Fibroblast of pulmonary artery (primary cell): Measurements from ENCODE around the gene MTMR3.

Experiments
- DNase-seq: peaks from one replicate; pipeline ENCODE4 v3.0.0-alpha.2; 2010; ENCODE audit warnings: low read depth
- H3K4me3 ChIP-seq: replicated peaks from 2 replicates; pipeline ENCODE4 v1.5.1; 2011; ENCODE audit warnings: low read depth, mild to moderate bottlenecking, control low read depth, low read length, moderate library complexity
- TF ChIP-seq, protein P1 (sequence below): IDR thresholded peaks from 2 replicates; pipeline ENCODE4 v1.5.1; 2011; ENCODE audit warnings: mild to moderate bottlenecking, control low read depth, low read length, inconsistent platforms; ENCODE audit errors: missing control alignments

The MTMR3 gene

DNA sequence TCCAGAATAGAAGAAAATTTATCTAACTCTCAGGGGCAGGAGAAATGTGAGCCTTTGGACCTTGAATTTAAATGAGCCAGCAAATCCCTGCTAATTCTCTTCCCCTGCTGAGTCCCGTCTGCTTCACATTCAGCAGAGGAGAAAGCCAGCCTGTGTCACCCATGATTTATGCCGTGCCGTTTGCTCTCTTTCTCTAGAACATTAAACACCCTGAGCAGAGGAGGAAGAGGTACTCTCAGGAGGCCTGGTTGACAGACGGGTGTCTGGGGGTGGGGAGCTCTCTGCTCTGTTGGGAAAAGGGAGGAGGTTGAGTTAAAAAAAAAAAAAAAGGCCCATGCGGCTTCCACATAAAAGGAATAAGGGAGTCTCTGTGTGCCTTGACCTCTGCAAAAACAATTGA is 11.3 kb upstream of the MTMR3 start:
- no peak for DNase-seq
- TF ChIP-seq, protein P1, sequence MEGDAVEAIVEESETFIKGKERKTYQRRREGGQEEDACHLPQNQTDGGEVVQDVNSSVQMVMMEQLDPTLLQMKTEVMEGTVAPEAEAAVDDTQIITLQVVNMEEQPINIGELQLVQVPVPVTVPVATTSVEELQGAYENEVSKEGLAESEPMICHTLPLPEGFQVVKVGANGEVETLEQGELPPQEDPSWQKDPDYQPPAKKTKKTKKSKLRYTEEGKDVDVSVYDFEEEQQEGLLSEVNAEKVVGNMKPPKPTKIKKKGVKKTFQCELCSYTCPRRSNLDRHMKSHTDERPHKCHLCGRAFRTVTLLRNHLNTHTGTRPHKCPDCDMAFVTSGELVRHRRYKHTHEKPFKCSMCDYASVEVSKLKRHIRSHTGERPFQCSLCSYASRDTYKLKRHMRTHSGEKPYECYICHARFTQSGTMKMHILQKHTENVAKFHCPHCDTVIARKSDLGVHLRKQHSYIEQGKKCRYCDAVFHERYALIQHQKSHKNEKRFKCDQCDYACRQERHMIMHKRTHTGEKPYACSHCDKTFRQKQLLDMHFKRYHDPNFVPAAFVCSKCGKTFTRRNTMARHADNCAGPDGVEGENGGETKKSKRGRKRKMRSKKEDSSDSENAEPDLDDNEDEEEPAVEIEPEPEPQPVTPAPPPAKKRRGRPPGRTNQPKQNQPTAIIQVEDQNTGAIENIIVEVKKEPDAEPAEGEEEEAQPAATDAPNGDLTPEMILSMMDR = no peak
- H3K4me3 ChIP-seq = no peak overlapping the region

DNA sequence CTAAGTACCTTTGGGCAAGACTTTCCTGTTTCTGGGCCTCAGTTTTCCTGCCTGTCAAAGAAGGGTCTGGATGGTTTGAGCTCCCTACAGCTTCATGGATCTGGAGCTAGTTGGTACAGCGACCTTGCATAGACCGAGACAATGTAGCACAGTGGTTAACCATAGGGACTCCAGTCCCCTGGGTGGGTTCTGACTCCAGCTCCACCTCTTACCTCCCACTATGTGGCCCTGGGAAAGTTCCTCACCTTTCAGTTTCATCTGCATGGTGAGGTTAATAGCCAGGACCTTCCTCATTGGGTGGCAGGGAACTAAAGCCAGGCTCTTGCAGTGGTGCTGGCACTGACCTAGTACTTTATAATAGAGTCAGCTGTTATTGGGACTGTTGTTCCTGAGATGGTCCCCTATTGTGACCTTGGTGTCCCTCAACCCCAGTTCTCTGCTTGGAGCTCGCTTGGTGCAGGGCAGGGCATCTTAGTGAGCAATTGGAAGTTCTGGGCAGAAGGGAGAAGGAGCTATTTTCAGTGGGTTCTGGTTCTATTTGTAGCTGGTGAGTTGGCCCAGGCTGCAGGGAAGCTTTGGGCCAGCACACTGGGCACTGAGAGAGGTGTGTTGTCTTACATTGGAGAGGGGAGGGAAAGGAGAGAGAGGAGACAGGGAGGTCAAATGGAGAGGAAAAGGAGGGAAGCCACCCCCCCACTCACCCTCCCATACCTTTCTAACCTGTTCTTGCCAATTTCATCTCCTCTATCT is 10.7 kb upstream of the MTMR3 start:
- TF ChIP-seq, protein P1 = no peak
- no peak overlapping the region for H3K4me3 ChIP-seq

DNA sequence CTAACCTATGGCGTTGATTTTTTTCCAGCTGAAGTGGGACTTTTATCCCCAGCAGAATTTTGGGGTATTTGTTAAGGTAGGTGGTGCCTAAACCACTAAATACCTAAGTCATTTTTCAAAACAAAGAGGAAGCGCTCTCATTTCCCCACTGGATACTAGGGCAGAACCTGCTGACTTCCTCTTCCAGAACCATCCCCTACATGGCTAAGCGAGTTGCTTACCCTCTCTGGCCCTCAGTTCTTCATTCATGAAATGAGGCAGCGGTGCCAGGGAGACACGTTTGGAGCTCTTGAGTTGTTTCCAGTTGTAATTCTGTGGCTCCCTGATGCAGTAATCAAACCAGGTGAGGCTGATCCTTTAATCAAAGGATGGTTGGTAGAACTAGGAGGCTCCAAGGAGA is 10.0 kb upstream of the MTMR3 start:
- TF ChIP-seq, protein P1 = no peak
- H3K4me3 ChIP-seq = no peak overlapping the region
- no peak for DNase-seq

More for the DNA sequence above, 10.7 kb upstream of the MTMR3 start:
- DNase-seq = no peak

DNA sequence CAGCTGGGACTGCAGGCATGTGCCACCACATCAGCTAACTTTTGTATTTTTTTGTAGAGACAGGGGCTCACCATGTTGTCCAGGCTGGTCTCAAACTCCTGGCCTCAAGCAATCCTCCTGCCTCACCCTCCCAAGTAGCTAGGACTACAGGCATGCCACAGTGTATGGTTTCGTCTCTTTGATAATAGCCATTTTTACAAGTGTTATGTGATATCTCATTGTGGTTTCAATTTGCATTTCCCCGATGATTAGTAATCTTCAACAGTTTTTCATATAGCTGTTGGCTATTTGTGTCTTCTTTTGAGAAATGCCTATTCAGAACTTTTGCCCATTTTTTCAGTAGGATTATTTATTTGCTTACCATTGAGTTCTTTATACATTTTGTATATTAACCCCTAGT is 9.0 kb upstream of the MTMR3 start:
- TF ChIP-seq, protein P1 = no peak
- H3K4me3 ChIP-seq = no peak overlapping the region
- no peak for DNase-seq

DNA sequence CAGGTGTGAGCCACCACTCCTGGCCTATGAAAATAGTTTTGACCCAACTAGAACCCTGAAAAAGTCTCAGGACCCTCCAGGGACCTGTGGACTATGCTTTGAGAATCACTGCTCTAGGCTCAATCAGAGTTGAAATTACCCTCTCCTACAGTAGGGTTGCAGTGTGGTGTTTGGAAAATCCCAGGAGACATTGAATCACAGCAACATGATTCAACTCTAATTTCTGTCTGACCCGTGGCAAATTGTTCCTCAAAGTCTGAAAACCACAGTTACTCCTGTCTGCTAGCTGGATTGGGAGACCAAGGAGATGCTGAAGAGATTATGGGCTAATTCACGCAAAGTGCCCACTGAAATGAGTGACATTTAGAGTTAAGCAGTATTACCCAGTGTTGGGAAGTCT is 5.4 kb upstream of the MTMR3 start:
- H3K4me3 ChIP-seq = no peak overlapping the region
- TF ChIP-seq, protein P1 = no peak
- DNase-seq = peak; percentile 27

DNA sequence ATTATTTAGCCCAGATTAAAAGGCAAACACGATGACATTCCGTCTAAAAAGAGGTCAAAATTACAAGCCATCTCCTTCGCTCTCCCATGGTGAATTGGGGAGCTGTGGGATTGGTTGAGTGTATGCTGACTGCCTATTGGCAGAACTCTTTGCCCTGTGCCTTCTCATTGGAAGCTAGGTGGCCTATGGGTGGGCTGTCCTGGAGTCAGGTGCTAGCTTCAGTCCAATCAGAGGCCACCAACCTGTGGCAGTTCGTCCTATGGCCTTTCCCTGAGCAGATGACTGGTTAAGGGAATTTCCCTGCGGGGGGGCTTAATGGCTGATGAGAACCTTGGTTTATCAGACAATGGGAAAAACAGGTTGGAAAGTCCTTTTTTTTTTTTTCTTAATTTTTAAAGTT is 3.2 kb upstream of the MTMR3 start:
- H3K4me3 ChIP-seq = no peak overlapping the region
- no peak for DNase-seq
- TF ChIP-seq, protein P1 = no peak

DNA sequence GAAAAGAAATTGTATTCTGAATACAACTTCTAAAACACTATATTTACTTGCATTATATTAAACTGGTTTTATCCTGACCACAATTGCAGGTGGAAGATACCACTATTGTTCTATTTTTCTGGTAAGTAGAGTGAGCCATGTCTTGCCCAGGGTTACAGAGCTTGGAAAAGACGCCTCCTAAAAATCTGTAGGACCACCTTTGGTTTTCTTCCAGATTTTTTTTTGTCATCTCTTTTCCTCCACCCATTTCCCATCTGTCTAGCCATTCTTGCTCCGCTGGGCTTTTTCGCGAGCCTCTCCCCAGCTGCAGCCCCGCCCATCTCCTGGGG is 294 bp upstream of the MTMR3 start:
- peak overlapping the region; percentile 28 for H3K4me3 ChIP-seq
- TF ChIP-seq, protein P1 = no peak
- DNase-seq = no peak
